Right lobe of liver (tissue), 6 donors: Measurements from ENCODE around the gene CLEC18A. TPM values are rescaled to one million over a fixed set of nuclear protein-coding genes. Genes with fewer than 3 reads are reported as not detected.
"Not testable (repeated sequence)": the region's sequence is repeated elsewhere in the genome, so short reads cannot be mapped to it uniquely, and the experiment has no call there.

Experiments used
- ATAC-seq, 4 donors: fragments of 200-7000 bp; cut with Tn5 transposase; one replicate each; pipeline ENCODE4 v1.9.1; 2020; ENCODE audit warnings: mild to moderate bottlenecking in 4 of 4, moderate library complexity in 4 of 4
- DNase-seq, 3 donors: peaks; one replicate each; pipeline ENCODE4 v3.0.0-alpha.2; 2020
- H3K27ac ChIP-seq, 3 donors: fragments of 200-600 bp; one replicate each; pipeline ENCODE4 v1.8.0; 2022
- H3K27me3 ChIP-seq, 2 donors: fragments of 200-600 bp; one replicate each; pipeline ENCODE4 v1.8.0; 2022
- H3K36me3 ChIP-seq, 4 donors: fragments of 200-600 bp; sonication (generic) in 1 of 4; one replicate each; pipeline versions ENCODE4 v1.5.1 to v1.8.0; 2017 to 2022; ENCODE audit warnings: control low read depth in 1 of 4
- H3K4me1 ChIP-seq, 4 donors: fragments of 200-600 bp; sonication (generic) in 1 of 4; one replicate each; pipeline versions ENCODE4 v1.5.1 to v1.8.0; 2017 to 2022; ENCODE audit warnings: control low read depth in 1 of 4
- H3K4me3 ChIP-seq, 3 donors: fragments of 200-600 bp; one replicate each; pipeline ENCODE4 v1.8.0; 2022
- H3K9me3 ChIP-seq, 4 donors: fragments of 200-600 bp; sonication (generic) in 1 of 4; one replicate each; pipeline versions ENCODE4 v1.5.1 to v1.8.0; 2017 to 2022; ENCODE audit warnings: control low read depth in 1 of 4
- WGBS: methylation state at CpG from one replicate; pipeline ENCODE4 v1.1.6; 2018; ENCODE audit warnings: low coverage, low lambda C conversion rate; ENCODE audit not compliant: insufficient coverage; ENCODE audit errors: missing lambda C conversion rate; 5-methylcytosine and 5-hydroxymethylcytosine counted together
- intact Hi-C, 2 donors: fragments of 100-400 bp; cut with DNase I; formaldehyde crosslinking; loops; one replicate each; pipeline versions ENCODE4 v1.11.2 to v1.14.1; 2022
- microRNA counts: library from miRNA; unstranded; fragments of <30 nt; microRNA quantifications from one replicate; lab custom pipeline; 2016
- microRNA-seq, 2 donors: library from miRNA; unstranded; fragments of <30 nt; microRNA quantifications; one replicate each; pipeline ENCODE4, GENCODE V29; 2019 to 2020
- small RNA-seq, 2 experiments: library from RNA; depleted of rRNA; stranded (forward); fragments of <200 nt; gene quantifications; one replicate each; pipeline ENCODE3, GENCODE V24; 2016
- total RNA-seq, 6 experiments: library from RNA; depleted of rRNA in 2 of 6; stranded (reverse); fragments of >200 nt in 2 of 6; fragmentation: NEBNext Ultra II Directional in 3 of 6; extraction: Animal tissue kit (Norgen Biotek cat#: 25700) in 3 of 6; gene quantifications; one replicate each; pipeline versions ENCODE4 v1.1.0 to v1.2.4, GENCODE V29; 2016 to 2023
- donor health status: DM: no; HTN: yes; CAD: no.
- donor health status: DM: no; HTN: no; CAD: no.
- donor health status: DM: no; HTN: no; CAD: no.
- donor health status: DM: no; HTN: yes; CAD: no.
- donor health status: DM: no; HTN: yes; CAD: no.

Gene CLEC18A
- total RNA-seq, 6 experiments from 2014 or later, result 0.11 to 1.1 (median 0.79) TPM; not detected in 2

GRCh38 chr16:69999801-70000200 lies 48.7 kb downstream of the CLEC18A start:
- intact Hi-C loops, result not testable (repeated sequence)

DNA sequence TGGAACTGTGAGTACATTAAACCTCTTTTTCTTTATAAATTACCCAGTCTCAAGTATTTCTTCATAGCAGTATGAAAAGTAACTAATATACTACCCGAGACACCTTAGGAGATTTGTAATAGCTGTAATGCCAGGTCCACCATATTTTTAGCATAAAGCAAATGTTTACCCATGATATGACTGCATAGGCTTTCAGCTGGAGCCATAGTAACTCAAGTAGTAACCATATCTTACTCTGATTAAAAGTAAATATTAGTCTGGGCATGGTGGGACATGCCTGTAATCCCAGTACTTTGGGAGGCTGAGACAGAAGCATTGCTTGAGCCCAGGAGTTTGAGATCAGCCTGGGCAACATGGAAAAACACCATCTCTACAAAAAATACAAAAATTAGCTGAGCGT lies 52.4 kb downstream of the CLEC18A start:
- DNase-seq, H3K27me3 ChIP-seq, H3K9me3 ChIP-seq, H3K36me3 ChIP-seq, ATAC-seq, H3K27ac ChIP-seq, intact Hi-C loops, H3K4me3 ChIP-seq, H3K4me1 ChIP-seq: not testable (repeated sequence)
- 86% methylated on average over 1 of the region's 2 CpGs for WGBS

More at GRCh38 chr16:69999801-70000200, 48.7 kb downstream of the CLEC18A start:
- not testable (repeated sequence) for H3K36me3 ChIP-seq, H3K4me3 ChIP-seq, H3K4me1 ChIP-seq, DNase-seq, H3K27ac ChIP-seq, H3K9me3 ChIP-seq, H3K27me3 ChIP-seq, ATAC-seq
- 93% methylated on average over 8 of the region's 9 CpGs for WGBS

- H3K4me3 ChIP-seq, H3K27ac ChIP-seq, H3K9me3 ChIP-seq, DNase-seq, ATAC-seq, H3K4me1 ChIP-seq, H3K27me3 ChIP-seq, intact Hi-C loops: not testable (repeated sequence)
- peaks cover 0 to 13% (median 4%) of the 10 kb centered on the region in 4 donors for H3K36me3 ChIP-seq
- 96% methylated on average over 3 of the region's 3 CpGs for WGBS
These were observed 57.5 kb downstream of the CLEC18A start for GRCh38 chr16:70008604-70009003.

DNA sequence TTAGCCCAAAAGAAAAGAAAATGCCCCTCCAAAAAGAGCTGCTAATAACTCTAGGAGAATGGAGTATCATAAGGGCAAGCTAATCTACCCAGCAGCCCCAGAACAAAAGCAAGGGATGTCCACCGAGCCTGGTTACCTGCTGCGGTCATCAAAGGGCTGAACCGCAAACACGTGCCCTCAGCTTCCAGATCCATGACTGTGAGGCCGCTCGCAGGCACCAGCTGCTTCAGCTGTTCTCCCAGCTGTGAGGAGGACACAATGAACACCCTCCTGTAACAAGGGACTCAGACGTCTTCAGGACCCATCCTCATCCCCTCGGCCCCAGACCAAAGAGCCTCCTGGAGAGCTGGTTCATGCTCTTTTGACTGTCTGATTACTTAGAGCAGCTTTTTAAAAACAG lies 59.5 kb downstream of the CLEC18A start:
- intact Hi-C loops, result not testable (repeated sequence)
- 100% methylated on average over 3 of the region's 8 CpGs for WGBS

DNA sequence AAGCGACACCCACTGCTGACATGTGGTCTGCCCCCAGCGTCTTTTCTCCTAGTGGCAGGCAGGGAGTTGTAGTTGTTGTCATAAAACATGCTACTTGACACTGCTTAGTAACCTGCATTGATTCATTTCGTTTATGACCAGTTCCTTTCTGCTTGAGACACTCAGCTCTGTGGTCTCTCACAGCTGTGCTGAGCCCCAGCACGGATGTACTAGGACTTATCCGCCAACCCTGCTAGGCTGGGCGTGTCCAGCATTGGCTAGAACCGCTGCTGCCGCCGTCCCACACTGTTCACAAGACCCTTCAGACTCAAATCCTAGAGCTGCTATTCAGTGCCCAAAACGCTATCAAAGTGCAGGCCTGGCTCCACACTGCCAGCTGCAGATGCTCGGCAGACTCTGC lies 60.0 kb downstream of the CLEC18A start:
- H3K4me3 ChIP-seq, intact Hi-C loops, H3K27me3 ChIP-seq, DNase-seq, H3K4me1 ChIP-seq, H3K27ac ChIP-seq, H3K9me3 ChIP-seq: not testable (repeated sequence)
- ATAC-seq, result peak in 1 of 4 donors; percentile 46
- H3K36me3 ChIP-seq, result peaks cover 0 to 23% (median 4%) of the 10 kb centered on the region in 4 donors
- WGBS, result 88% methylated on average over 8 of the region's 11 CpGs

More for the DNA sequence above, 59.5 kb downstream of the CLEC18A start:
- H3K4me3 ChIP-seq, H3K4me1 ChIP-seq, H3K27me3 ChIP-seq, DNase-seq, ATAC-seq, H3K27ac ChIP-seq, H3K9me3 ChIP-seq: not testable (repeated sequence)
- peaks cover 0 to 20% (median 4%) of the 10 kb centered on the region in 4 donors for H3K36me3 ChIP-seq

GRCh38 chr16:70012354-70012753 lies 61.2 kb downstream of the CLEC18A start:
- H3K36me3 ChIP-seq, result peaks cover 0 to 29% (median 4%) of the 10 kb centered on the region in 4 donors
- ATAC-seq, H3K9me3 ChIP-seq, intact Hi-C loops, DNase-seq, H3K4me1 ChIP-seq, H3K27me3 ChIP-seq, H3K4me3 ChIP-seq, H3K27ac ChIP-seq: not testable (repeated sequence)
- 93% methylated on average over 10 of the region's 11 CpGs for WGBS

DNA sequence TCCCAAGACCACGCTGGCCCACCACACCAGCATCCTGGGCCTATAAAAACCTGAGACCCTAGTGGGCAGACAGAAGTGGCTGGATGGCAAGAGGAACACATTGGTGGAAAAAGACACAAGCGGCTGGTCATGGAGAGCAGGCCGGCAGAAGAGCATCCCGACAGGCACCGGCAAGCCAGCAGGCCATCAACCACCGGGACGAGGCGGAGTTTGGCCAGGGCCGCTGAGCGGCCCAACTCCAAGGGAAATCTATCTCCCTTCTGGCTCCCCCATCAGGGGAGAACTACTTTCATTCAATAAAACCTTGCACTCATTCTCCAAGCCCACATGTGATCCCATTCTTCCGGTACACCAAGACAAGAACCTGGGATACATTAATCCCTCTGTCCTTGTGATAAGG lies 61.8 kb downstream of the CLEC18A start:
- H3K27me3 ChIP-seq, H3K4me3 ChIP-seq, ATAC-seq, H3K27ac ChIP-seq, H3K4me1 ChIP-seq, DNase-seq, intact Hi-C loops, H3K9me3 ChIP-seq: not testable (repeated sequence)
- peaks cover 0 to 35% (median 4%) of the 10 kb centered on the region in 4 donors for H3K36me3 ChIP-seq
- WGBS, result no CpG with 5 or more reads among the region's 11 CpGs

MicroRNAs within 50 kb of the gene (microRNA counts, 767-probe panel; counts per million panel counts)
- microRNA hsa-miR-140-3p (lab: Ali Mortazavi, UCI) (237 counts per million), microRNA hsa-miR-140-5p (lab: Ali Mortazavi, UCI) (4,426 counts per million, percentile 9 among the panel's probes with 10 or more counts)

Small RNAs within 50 kb of the gene (microRNA-seq; reads per million reads assigned to microRNA genes)
- 2,122 to 2,545 reads per million in 2 donors for gene MIR140

Small RNAs within 50 kb of the gene (small RNA-seq; reads per million reads assigned to genes)
- gene AC026468.1 (0 reads per million in 2 experiments), gene MIR140 (153 to 247 reads per million in 2 experiments)

Other genes with a start within 250 kb of the CLEC18A start
- 10 to 100 TPM in 3 of 6 experiments, 1 to 10 TPM in 3; 1.5 to 26.6 (median 8.5) TPM for gene NQO1, start 224.8 kb upstream of the CLEC18A start, total RNA-seq
- 10 to 100 TPM; 15.5 to 19.5 (median 16.6) TPM for gene NOB1, start 196.4 kb upstream of the CLEC18A start, total RNA-seq
- gene WWP2, start 189.0 kb upstream of the CLEC18A start, total RNA-seq, result 10 to 100 TPM; 18.1 to 24.6 (median 22.4) TPM
- gene PDPR, start 163.0 kb downstream of the CLEC18A start, total RNA-seq, result 10 to 100 TPM in 1 of 6 experiments, 1 to 10 TPM in 5; 6.5 to 10.1 (median 8.3) TPM
- under 1 TPM in 4 of 6 experiments, not detected in 2; 0.10 to 0.56 (median 0.47) TPM for gene CLEC18C, start 222.5 kb downstream of the CLEC18A start, total RNA-seq